ENCODE measurements around the gene EIF5A2. TPM values are rescaled to one million over a fixed set of nuclear protein-coding genes. Genes with fewer than 3 reads are reported as not detected.
"Not testable (repeated sequence)": the region's sequence is repeated elsewhere in the genome, so short reads cannot be mapped to it uniquely, and the experiment has no call there.

The EIF5A2 gene
- total RNA-seq, 1 experiment from 2014 or later, result 6.0 TPM

DNA sequence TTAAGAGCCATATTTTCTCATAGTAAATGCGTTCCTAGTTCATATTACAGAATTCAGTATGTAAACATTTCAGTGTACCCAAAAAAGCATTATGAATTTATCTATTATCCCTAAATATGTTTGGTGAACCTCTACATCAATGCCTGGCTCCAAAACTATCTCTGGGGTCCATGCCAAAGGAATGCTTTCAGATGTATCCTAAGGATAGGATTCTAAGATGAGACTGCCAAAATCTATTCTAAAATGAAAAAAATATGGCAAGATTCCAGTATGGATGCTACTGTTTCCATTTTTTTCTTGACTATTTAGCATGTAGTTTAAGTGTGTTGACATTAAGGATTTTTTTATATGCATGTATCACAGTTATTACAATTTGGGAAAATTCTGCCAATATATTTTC is 18.8 kb downstream of the EIF5A2 start:
- DNase-seq (ENCODE audit: unreplicated experiment), result no peak
- ChIA-PET CTCF (interaction anchor here (0.6 kb wide), 1 partner anchor 22 kb away, joined by 6 read pairs; no protein-coding TSS in a partner anchor), POLR2A (interaction anchor here (0.6 kb wide), 1 partner anchor 537 kb away, joined by 3 read pairs; no protein-coding TSS in a partner anchor)
- Mint-ChIP-seq H3K4me1 (ENCODE audit: insufficient read depth, unreplicated experiment) (no peaks in the 10 kb centered on the region), H3K27me3 (ENCODE audit: insufficient read depth, unreplicated experiment) (no peaks in the 10 kb centered on the region), H3K4me3 (ENCODE audit: unreplicated experiment) (no peak overlapping the region), H3K36me3 (ENCODE audit: insufficient read depth, unreplicated experiment) (no peaks in the 10 kb centered on the region), H3K27ac (ENCODE audit: low read depth, unreplicated experiment) (no peak overlapping the region), H3K9me3 (ENCODE audit: unreplicated experiment) (no peaks in the 10 kb centered on the region)
- TF ChIP-seq CTCF (IDR thresholded peaks at IDR 0.05; ENCODE audit: unreplicated experiment), result no peak
- intact Hi-C loops (cut with micrococcal nuclease), result no loop called here
- no TSS peak for BruUV-seq (replicated peaks)

GRCh38 chr3:170889132-170889531 is 19.3 kb downstream of the EIF5A2 start:
- Mint-ChIP-seq H3K9me3 (ENCODE audit: unreplicated experiment) (no peaks in the 10 kb centered on the region), H3K4me3 (ENCODE audit: unreplicated experiment) (no peak overlapping the region), H3K36me3 (ENCODE audit: insufficient read depth, unreplicated experiment) (no peaks in the 10 kb centered on the region), H3K27me3 (ENCODE audit: insufficient read depth, unreplicated experiment) (no peaks in the 10 kb centered on the region), H3K4me1 (ENCODE audit: insufficient read depth, unreplicated experiment) (no peaks in the 10 kb centered on the region), H3K27ac (ENCODE audit: low read depth, unreplicated experiment) (no peak overlapping the region)
- DNase-seq (ENCODE audit: unreplicated experiment), result no peak
- TF ChIP-seq CTCF (IDR thresholded peaks at IDR 0.05; ENCODE audit: unreplicated experiment), result no peak
- intact Hi-C loops (cut with micrococcal nuclease), result no loop called here
- BruUV-seq (replicated peaks), result no TSS peak
- ChIA-PET CTCF (no interaction called here), POLR2A (no interaction called here)

GRCh38 chr3:170884109-170884930 is 24.1 kb downstream of the EIF5A2 start:
- POLR2A ChIA-PET, result interaction anchor here (2.9 kb wide), 1 partner anchor 14 kb away, joined by 17 read pairs; the partner anchor contains the start of gene RPL22L1
- H3K4me3 Mint-ChIP-seq (ENCODE audit: unreplicated experiment); H3K27ac Mint-ChIP-seq (ENCODE audit: low read depth, unreplicated experiment); H3K36me3 Mint-ChIP-seq (ENCODE audit: insufficient read depth, unreplicated experiment); H3K9me3 Mint-ChIP-seq (ENCODE audit: unreplicated experiment); intact Hi-C loops (cut with micrococcal nuclease); H3K4me1 Mint-ChIP-seq (ENCODE audit: insufficient read depth, unreplicated experiment); BruUV-seq (replicated peaks); DNase-seq (ENCODE audit: unreplicated experiment); H3K27me3 Mint-ChIP-seq (ENCODE audit: insufficient read depth, unreplicated experiment): not testable (repeated sequence)
- CTCF ChIA-PET, result interaction anchor here (0.7 kb wide), 1 partner anchor 572 kb away, joined by 4 read pairs; no protein-coding TSS in a partner anchor

DNA sequence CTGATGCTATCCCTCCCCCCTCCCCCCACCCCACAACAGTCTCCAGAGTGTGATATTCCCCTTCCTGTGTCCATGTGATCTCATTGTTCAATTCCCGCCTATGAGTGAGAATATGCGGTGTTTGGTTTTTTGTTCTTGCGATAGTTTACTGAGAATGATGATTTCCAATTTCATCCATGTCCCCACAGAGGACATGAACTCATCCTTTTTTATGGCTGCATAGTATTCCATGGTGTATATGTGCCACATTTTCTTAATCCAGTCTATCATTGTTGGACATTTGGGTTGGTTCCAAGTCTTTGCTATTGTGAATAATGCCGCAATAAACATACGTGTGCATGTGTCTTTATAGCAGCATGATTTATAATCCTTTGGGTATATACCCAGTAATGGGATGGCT is 29.7 kb downstream of the EIF5A2 start:
- intact Hi-C loops (cut with micrococcal nuclease); POLR2A ChIA-PET: not testable (repeated sequence)

DNA sequence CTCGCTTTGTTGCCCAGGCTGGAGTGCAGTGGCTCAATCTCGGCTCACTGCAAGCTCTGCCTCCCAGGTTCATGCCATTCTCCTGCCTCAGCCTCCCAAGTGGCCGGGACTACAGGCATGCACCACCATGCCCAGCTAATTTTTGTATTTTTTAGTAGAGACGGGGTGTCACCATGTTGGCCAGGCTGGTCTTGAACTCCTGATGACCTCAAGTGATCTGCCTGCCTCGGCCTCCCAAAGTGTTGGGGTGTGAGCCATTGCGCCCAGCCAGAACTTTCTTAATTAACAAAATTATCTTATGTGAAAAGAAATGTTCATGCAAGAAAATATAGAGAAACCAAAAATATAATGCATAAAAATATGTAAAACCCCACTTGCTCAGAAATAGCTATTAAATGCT is 31.1 kb downstream of the EIF5A2 start:
- H3K4me1 Mint-ChIP-seq (ENCODE audit: insufficient read depth, unreplicated experiment); BruUV-seq (replicated peaks); H3K4me3 Mint-ChIP-seq (ENCODE audit: unreplicated experiment); CTCF ChIA-PET; H3K27ac Mint-ChIP-seq (ENCODE audit: low read depth, unreplicated experiment); H3K9me3 Mint-ChIP-seq (ENCODE audit: unreplicated experiment); H3K27me3 Mint-ChIP-seq (ENCODE audit: insufficient read depth, unreplicated experiment); DNase-seq (ENCODE audit: unreplicated experiment); intact Hi-C loops (cut with micrococcal nuclease); H3K36me3 Mint-ChIP-seq (ENCODE audit: insufficient read depth, unreplicated experiment): not testable (repeated sequence)
- POLR2A ChIA-PET, result interaction anchor here (0.7 kb wide), 1 partner anchor 29 kb away, joined by 3 read pairs; no protein-coding TSS in a partner anchor

More for the DNA sequence above, 29.7 kb downstream of the EIF5A2 start:
- BruUV-seq (replicated peaks); H3K27ac Mint-ChIP-seq (ENCODE audit: low read depth, unreplicated experiment); H3K4me3 Mint-ChIP-seq (ENCODE audit: unreplicated experiment); CTCF ChIA-PET; H3K9me3 Mint-ChIP-seq (ENCODE audit: unreplicated experiment); H3K36me3 Mint-ChIP-seq (ENCODE audit: insufficient read depth, unreplicated experiment); H3K4me1 Mint-ChIP-seq (ENCODE audit: insufficient read depth, unreplicated experiment); DNase-seq (ENCODE audit: unreplicated experiment); H3K27me3 Mint-ChIP-seq (ENCODE audit: insufficient read depth, unreplicated experiment): not testable (repeated sequence)

Data from MCF 10A (cell line).